Globus pallidus (tissue), 1 donor: ENCODE results near the gene AKAP13.

Experiments
- DNase-seq: peaks from one replicate; pipeline ENCODE4 v3.0.0-alpha.2; 2015; ENCODE audit warnings: low spot score

The AKAP13 gene

DNA sequence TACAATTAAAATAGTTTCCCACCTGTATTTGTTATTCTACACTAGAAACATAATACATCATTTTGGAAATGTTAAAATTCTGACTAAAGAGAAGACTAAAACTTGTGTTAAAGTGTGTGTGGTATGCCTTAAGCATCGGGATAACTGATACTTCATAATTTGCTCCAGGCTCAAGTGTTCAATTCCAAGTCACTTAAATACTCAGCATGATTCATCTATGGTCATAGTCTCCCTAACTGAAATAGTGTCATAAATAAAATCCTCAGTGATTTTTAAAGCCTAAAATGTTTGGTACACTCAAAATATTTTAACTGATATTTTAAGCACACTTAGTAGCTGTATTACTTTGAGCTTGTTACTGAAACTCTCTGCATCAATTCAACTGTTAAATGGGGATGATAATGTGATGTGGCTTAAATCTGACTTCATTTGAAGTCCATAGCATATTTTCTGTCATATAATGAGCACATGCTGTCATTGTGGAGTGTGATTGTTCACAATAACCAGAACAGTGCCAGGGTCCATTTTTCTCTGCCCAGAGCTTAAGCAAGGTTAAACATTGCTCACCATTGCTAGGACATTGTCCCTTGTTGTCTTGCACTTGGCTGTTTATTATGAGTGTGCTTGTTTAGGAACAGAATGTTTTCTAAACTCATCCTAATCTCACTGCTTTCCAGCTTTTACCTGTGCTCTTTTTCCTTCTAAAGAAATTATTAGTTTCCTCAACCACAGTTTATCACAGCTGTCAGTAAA is 292.1 kb downstream of the AKAP13 start:
- no peak for DNase-seq

DNA sequence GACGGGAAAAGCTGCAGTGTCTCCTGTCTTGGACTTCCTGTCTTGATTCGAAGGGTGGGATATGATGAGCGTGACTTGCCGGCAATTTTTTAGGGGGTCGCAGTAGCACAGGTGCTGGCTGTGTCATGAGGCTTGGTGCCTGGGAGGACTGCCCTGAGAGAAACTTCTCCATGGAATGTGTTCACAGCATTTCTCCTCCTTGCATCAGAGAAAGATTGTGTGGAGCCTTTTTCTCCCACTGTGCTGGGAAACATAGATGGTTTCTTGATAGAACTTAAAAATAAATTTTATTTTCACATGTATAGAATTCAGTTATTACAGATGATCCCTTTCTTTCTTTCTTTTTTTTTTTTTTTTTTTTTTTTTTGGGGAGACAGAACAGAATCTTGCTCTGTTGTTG is 292.9 kb downstream of the AKAP13 start:
- DNase-seq = no peak

DNA sequence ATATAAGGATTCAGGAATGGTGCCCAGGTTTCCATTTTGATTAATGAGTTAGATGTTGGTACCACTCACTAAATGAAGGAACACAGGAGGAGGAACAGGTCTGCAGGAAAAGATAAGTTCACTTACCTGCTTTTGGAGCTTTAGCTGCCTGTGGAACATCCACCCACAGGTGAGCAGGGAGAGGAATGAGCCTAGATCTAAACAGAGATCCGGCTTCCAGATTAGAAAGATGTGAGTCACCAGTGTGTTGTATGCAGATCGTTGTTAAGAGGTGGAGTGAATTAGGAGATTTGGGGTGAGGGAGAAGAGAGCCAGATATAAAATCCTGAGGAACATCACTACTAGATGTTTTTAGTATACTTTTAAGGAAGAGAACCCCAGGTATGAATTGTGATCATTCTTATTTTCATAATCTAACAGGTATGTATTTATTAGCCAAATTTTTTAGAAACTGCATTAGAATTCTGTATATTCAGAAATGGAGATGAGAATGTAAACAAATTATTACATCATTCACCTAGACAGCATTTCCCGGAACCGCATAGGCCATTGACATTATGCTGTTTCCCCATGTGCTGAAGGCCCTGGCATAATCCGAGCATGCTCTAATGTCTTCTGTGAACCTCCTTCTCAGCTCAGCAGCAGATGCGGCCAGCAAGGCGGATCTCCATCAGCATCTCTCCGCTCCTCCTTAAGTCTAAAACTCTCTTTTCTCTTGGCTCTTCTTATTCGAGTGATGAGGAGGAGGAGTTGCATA is 296.1 kb downstream of the AKAP13 start:
- no peak for DNase-seq

DNA sequence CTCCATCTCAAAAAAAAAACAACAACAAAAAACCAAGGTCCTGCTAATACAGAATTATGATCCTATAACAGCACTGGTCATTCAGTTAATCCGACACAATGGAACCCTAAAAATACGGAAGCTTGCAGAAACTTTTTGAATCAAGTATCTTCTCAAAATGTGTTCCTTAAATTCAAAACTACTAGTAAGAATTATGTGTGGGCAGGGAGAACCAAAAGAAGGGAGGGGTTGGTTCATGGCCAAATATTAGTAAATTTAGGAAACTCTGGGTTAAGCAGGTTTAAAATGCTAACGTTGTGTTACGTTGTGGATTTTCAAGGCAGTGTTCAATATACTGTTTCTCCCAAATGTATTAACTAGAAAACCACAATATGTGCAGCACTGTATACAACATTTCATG is 298.8 kb downstream of the AKAP13 start:
- DNase-seq = no peak

DNA sequence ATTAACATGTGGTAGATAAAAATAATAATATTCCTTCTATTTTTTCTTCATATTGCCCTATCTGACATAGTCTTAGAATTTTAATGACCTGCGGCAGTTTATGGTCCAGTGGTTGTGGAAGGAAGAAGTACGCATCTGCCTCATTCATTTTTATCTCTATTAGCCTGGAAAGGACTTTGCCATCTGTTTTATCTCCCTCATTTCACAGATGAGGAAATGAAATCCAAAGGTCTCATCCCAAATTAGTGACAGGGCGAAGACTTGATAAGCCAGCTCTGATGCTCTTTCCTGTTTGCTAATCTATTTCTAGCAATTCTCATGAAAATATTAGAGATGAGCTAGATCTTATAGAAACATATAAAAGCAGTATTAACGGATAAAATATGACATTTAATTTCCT is 301.0 kb downstream of the AKAP13 start:
- no peak for DNase-seq

DNA sequence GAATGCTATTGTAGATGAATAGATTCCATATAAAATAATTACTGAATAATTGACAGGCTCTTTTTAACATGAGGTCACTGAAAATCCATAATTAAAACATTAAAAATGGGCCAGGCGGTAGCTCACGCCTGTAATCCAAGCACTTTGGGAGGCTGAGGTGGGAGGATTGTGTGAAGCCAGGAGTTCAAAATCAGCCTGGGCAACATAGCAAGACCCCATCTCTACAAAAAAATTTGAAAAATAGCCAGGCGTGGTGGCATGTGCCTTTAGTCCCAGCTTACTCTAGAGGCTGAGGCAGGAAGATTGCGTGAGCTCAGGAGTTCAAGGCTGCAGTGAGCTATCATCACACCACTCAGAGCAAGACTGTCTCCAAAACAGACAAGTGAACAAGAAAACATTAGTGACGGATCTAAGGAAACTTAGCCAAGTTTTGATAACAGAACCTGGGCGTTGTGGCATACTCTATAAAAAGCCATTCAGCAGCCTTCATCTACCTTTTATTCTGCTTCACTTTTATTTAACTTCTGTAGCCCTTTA is 303.8 kb downstream of the AKAP13 start:
- DNase-seq = no peak

DNA sequence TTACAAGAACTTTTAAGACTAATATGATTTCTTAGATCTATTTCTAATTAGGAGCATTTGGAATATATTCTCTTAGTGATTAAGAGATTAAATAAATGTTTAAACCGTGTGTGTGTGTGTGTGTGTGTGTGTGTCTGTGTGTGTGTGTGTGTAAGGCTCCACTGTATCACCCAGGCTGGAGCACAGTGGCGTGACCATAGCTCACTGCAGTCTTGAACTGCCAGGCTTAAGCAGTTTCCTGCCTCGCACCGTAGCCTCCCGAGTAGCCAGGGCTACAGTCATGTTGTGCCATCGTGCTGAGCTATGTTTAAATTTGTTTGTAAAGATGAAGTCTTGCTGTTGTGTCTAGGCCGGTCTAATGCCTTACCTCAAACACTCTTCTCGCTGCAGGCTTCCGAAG is 305.0 kb downstream of the AKAP13 start:
- DNase-seq = no peak

DNA sequence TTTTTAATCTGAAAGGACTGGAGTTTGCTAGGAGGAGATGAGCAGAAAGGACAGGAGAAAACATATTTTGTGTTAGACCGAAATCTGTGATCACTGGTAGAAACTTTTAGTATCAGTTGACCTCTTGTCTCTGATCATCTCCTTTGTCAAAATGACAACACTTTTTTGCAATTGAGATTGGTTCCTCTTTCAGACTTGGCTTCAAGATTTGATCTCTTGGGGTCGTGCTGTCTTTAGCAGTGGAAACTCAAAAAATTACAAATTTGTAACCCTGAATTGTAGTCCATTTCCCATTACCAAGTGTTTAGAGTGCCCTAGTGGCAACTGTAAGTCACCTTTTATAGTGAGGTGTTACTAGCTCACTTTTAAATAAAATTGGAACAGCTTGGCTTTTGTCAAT is 306.9 kb downstream of the AKAP13 start:
- no peak for DNase-seq

DNA sequence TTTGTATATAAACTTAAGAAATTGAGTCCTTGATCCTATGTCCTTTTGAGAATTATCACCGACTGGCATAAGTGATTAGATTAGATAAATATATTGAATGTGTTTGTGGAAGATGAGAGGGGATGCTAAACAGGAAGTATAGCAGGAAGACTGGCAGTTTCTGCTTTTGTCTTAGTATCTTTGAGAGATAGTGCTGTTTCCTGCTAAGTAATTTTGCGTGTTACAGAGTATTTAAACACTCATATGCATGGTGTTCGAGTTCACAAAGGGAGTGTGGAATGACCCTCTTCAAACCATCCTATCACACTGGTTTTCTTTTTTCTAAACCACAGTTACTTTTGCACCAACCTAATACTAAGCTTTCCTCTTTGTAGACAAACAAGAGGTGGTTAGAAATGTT is 308.3 kb downstream of the AKAP13 start:
- DNase-seq = no peak

DNA sequence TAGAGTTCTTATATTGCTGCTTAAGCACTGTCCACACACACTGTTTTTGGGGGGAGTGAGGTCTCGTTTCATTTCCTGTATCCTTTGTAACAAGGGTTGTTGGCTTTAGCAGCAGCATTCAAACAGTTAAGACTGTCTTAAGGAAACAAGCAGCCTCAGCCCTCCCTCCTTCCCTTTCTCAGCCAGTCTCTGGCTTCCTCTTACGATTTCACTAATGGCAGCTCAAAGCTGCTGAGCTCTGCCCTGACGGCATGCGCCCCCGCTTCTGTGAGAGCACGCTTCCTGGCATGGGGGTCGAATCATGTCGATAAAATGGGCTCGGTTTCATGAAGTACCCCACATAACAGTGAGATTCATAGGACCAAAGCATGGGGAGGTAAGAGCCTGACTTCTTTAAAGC is 309.3 kb downstream of the AKAP13 start:
- DNase-seq = peak; percentile 60

DNA sequence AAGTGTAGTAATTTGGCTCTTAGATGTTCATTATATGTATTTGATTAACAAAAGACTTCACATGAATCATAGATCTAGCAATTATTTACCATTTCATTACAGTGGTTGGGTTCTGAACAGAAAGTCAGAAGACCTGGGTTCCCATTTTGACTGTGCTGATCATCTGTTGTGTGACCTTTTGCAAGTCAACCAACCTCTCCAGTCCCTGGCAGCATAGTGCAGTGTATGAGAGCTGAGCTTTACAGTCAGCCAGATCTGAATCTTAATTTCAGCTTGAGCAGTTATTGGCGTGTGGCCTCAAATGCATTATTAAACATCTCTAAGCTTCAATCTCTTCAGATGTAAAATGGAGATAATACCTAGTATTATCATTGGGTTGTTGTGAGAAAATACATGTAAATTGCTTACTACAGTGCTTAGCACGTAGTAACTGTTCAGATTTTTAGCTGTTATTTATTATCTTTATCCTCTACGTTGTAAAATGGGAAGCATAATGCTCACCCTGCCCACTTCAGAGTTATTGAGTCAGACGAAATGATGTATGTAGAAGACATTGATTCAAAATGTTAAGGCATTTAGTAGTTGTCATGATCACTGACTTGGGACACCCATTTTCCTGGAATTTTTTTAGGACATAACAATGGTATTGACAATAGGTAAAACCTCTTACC is 310.3 kb downstream of the AKAP13 start:
- no peak for DNase-seq

DNA sequence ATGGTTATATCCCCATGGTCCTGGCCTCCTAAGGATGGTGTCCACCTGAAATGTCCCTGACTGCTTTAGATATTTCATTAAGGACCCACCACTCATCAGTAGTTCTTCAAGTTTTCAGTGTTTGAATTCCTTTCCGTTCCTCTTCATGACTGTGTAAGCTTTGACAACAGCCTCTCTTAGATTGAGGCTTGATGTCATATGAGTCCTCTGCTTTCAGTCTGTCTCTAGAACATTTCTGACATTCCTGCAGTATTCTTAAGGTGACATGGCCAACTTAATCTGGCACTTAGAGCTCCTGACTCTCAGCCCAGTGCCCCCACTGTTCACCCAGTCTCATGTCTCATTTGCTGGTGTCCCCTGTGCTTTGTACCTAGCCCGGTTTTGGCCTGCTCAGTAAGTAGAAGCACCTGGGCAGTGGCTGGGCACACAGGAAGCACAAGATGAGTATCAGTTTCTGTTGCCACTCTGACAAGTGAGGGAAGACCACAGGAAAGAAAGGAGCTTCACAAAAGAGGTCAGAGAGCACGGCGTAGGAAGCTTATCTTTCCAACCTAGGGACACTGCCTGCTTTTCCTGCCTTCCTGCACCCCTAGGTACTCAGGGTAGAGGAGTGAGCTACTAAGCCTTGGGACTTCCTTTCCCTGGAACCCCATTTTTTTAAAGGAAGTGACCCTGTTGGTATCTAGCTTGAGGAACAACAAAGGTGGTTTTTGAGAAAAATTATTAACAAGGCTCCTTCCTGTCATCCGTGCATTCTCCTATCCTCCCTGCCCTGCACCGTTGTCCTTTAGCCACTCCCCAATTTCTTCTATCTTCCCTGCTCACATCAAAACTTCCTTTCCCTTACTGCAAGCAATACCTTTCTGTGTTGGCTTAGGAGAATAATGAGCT is 311.2 kb downstream of the AKAP13 start:
- no peak for DNase-seq

DNA sequence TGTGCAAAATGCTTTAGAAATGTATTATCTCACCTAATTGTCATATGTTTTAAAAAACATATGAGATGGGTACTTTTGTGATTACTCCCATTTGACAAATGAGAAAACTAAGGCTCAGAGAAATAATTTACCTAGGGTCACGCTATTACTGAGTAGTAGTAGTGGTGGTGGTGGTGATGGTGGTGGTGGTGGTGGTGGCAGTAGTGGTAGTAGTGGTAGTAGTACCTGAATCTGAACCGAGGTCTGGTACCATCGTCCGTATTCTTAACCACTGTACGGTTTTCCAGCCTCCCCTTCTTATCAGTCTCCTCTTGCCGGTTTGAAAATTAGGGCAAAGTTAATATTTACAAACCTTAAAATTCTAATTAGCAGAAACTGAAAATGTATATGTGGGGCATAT is 311.9 kb downstream of the AKAP13 start:
- no peak for DNase-seq

DNA sequence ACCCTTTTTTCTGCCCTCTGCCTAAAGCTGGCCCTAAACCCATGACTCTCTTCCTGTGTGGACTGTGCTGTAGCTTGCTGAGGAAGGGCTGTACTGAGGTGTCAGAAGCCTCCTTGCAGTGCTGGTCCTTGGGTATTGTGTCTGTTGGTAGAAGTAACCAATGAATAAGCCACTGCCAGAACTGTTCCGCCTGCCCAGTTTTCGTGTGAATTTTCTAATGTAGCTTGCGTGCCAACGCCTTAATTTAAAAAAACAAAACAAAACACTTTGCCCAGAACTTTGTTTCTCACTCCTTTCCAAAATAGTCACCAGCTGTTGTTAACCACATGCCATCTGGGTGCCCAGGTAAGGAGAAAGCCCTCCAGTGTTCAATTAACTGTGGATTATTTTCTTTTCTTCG is 312.5 kb downstream of the AKAP13 start:
- DNase-seq = no peak

DNA sequence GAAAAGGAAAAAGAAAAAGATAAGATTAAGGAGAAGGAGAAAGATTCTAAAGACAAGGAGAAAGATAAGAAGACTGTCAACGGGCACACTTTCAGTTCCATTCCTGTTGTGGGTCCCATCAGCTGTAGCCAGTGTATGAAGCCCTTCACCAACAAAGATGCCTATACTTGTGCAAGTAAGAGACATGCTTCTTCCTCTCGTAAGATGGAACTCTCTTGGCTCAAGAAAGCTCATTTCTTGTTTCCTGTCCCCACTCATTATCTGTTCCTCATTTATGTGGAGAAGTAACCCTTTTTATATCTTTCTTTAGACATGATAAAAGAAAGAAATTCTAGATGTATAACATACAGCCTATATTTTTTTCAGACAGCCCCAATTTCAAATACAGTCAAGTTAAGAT is 312.9 kb downstream of the AKAP13 start:
- DNase-seq = no peak

DNA sequence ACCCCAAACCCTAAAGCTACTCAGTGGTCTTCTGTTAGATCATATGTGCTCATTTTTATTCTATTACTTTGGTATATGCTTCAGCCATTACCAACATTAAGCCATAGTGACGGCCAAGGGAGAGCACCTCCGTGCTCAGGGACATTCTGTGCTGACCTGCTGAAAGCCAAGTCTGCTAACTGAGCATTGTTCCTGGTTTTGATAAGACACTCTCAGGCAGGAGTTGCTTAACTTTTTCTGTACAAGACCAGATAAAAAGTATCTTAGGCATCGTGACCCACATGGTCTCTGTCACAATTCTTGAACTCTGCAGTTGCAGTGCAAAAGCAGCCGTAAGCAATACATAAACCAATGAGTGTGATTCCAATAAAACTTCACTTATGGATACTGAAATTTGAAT is 313.7 kb downstream of the AKAP13 start:
- DNase-seq = no peak

DNA sequence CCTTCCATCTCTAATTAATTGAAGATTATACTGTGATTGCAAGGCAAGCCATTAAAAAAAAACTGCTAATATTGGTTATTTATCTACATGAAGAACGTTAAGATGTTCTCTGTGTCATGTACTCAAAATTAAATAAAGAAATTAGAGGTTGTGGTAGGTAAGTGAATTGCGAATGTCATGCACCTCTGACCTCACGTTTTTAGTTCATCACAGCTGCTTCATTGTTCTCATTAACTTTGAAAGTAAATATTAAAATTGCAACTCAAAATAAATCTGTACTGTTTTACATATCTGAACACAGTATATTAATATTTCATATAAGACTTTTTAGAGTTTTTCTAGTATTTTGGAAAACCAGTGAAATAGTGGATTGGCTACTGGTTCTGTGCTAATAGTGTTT is 320.4 kb downstream of the AKAP13 start:
- no peak for DNase-seq

DNA sequence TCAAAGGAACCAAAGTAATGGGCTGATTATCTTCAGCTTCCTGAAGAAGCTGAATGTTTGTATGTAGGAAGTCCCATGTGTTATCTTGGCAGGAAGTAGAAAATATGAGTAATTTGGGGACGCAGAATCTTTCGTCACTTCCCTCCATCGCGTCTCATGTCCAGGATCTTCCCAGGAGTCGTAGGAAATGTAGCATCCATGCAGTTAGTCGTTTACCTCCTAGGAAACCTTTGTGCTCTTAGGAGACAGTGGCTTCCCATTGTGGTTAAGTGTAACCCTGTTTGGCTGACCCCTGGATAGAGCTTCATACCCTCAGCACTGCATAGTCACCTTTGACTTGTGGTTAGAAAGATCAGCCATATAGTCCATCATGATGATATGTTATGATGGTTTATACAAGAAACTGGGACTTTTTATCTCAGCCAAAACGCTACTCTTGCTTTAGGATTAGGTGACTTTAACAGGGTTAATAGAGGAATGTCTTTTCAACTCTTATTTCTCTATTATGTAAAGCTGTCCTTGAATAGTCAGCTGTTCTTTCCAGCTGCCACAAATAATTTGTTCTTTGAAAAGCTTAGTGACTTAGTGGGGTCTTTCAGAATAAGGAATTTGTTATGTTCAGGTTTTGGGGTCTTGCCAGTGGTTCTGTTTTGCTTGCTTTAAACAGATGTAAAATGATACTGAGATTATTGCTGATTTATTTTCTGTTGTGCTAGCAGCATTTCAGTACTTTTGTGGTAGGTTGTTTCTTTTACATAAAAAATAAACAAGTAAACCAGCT is 322.1 kb downstream of the AKAP13 start:
- DNase-seq = no peak

DNA sequence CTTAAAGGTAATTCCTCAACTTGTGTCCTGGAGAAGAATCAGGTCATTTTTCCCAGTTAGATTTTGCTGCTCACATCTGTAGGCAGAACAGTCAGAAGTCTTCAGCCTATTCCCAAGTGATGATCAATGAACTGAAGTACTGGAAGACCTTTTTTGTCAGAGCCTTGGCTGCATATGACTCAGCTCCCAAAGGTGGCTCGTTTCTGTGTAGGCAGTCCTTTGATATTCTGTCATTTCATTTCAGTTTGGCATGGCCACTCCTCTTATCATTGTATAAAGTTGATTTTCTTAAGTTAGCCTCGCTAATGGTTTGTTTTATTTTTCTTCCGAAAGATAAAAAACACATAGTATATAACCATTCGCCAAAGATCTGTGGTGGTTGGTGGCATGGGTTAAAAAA is 323.7 kb downstream of the AKAP13 start:
- DNase-seq = no peak

DNA sequence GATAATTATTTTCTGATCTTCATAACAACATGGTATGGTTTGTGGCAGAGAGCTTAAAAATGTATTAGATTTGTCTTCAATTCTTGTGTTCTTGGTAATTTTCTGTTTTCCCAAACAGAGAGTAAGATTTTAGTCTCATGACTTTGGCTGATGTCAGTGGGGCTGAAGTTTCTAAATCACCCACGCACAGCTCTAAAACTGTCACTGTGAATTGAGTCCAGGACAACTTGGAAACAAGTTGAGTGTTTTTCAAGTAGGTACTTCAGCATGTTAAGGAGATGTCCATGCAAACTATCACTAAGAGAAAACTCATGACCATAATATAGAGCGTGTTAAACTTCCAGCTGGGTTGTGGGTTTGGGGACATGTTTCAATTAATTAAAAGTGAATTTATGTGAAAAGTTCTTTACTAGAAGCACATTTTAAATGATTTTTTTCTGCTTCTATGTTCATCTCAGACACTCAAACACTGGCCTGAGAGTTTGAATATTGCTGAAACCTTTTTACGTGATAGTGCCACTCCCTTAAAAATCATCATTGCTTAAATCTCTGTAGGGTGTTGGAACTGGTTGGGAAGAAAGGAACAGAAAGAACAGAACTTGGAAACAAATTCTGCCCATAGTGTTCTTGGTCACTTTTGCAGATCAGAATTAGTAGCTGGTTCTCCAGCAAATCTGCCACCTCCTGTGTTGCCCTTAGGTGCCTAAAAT is 324.5 kb downstream of the AKAP13 start:
- no peak for DNase-seq
